Measurements from ENCODE around the gene CRK.

Gene CRK

GRCh38 chr17:1386265-1386664 is 69.8 kb downstream of the CRK start:
- Histone ChIP-seq H3K27me3 (replicated peaks; ENCODE audit: insufficient read depth, low read length) (no peaks in the 10 kb centered on the region), H3K27ac (ENCODE audit: low read length) (no peak overlapping the region), H3K4me1 (ENCODE audit: low read length) (peaks cover 35% of the 10 kb centered on the region), H3K4me3 (ENCODE audit: low read length) (no peak overlapping the region), H3F3A (ENCODE audit: insufficient read depth, low read length) (peaks cover 6% of the 10 kb centered on the region; the same call in 1 of the 2 replicates), H3K9me2 (replicated peaks; ENCODE audit: insufficient read depth, low read length) (no peaks in the 10 kb centered on the region), H3K9ac (ENCODE audit: low read length) (no peak overlapping the region), H4K20me1 (ENCODE audit: insufficient read depth, low read length) (peaks cover 90% of the 10 kb centered on the region), H2AFZ (ENCODE audit: low read length) (no peak overlapping the region), H3K4me2 (ENCODE audit: low read depth, low read length) (no peak overlapping the region), H3K79me2 (ENCODE audit: low read length) (peaks cover 100% of the 10 kb centered on the region), H3K9me3 (replicated peaks; ENCODE audit: insufficient read depth, low read length) (no peaks in the 10 kb centered on the region), H3K36me3 (replicated peaks; ENCODE audit: insufficient read depth, low read length) (no peaks in the 10 kb centered on the region)
- TF ChIP-seq CTCF (IDR thresholded peaks at IDR 0.05; ENCODE audit: low read length), result no peak
- no peak for TF ChIP-seq EZH2phosphoT487 (IDR thresholded peaks at IDR 0.05; ENCODE audit: low read length)
- no peak for TF ChIP-seq EZH2 (optimal IDR thresholded peaks at IDR 0.05; ENCODE audit: low read depth, low read length)
- DNase-seq, result no peak

- TF ChIP-seq EZH2 (optimal IDR thresholded peaks at IDR 0.05; ENCODE audit: low read depth, low read length) (no peak), EZH2phosphoT487 (IDR thresholded peaks at IDR 0.05; ENCODE audit: low read length) (no peak), CTCF (IDR thresholded peaks at IDR 0.05; ENCODE audit: low read length) (no peak)
- H3F3A ChIP-seq (ENCODE audit: insufficient read depth, low read length), result peaks cover 10% of the 10 kb centered on the region
- no peak overlapping the region for H2AFZ ChIP-seq (ENCODE audit: low read length)
- H3K27me3 ChIP-seq (replicated peaks; ENCODE audit: insufficient read depth, low read length), result no peaks in the 10 kb centered on the region
- no peak overlapping the region for H3K4me2 ChIP-seq (ENCODE audit: low read depth, low read length)
- H3K36me3 ChIP-seq (replicated peaks; ENCODE audit: insufficient read depth, low read length), result no peaks in the 10 kb centered on the region
- DNase-seq, result no peak
- no peaks in the 10 kb centered on the region for H3K9me2 ChIP-seq (replicated peaks; ENCODE audit: insufficient read depth, low read length)
- peaks cover 90% of the 10 kb centered on the region for H4K20me1 ChIP-seq (ENCODE audit: insufficient read depth, low read length)
- no peak overlapping the region for H3K9ac ChIP-seq (ENCODE audit: low read length)
- H3K9me3 ChIP-seq (replicated peaks; ENCODE audit: insufficient read depth, low read length), result no peaks in the 10 kb centered on the region
- peaks cover 33% of the 10 kb centered on the region for H3K4me1 ChIP-seq (ENCODE audit: low read length)
- peaks cover 100% of the 10 kb centered on the region for H3K79me2 ChIP-seq (ENCODE audit: low read length)
- no peak overlapping the region for H3K4me3 ChIP-seq (ENCODE audit: low read length)
- no peak overlapping the region for H3K27ac ChIP-seq (ENCODE audit: low read length)
These were observed 70.2 kb downstream of the CRK start for GRCh38 chr17:1385861-1386260.

- no peak overlapping the region for H3K9ac ChIP-seq (ENCODE audit: low read length)
- no peak for DNase-seq
- TF ChIP-seq EZH2phosphoT487 (IDR thresholded peaks at IDR 0.05; ENCODE audit: low read length) (no peak), CTCF (IDR thresholded peaks at IDR 0.05; ENCODE audit: low read length) (no peak), EZH2 (optimal IDR thresholded peaks at IDR 0.05; ENCODE audit: low read depth, low read length) (no peak)
- H2AFZ ChIP-seq (ENCODE audit: low read length), result no peak overlapping the region
- no peaks in the 10 kb centered on the region for H3K9me3 ChIP-seq (replicated peaks; ENCODE audit: insufficient read depth, low read length)
- no peak overlapping the region for H3K27ac ChIP-seq (ENCODE audit: low read length)
- peaks cover 37% of the 10 kb centered on the region for H3K4me1 ChIP-seq (ENCODE audit: low read length)
- H3K4me3 ChIP-seq (ENCODE audit: low read length), result no peak overlapping the region
- no peaks in the 10 kb centered on the region for H3K36me3 ChIP-seq (replicated peaks; ENCODE audit: insufficient read depth, low read length)
- H4K20me1 ChIP-seq (ENCODE audit: insufficient read depth, low read length), result peaks cover 87% of the 10 kb centered on the region
- H3K4me2 ChIP-seq (ENCODE audit: low read depth, low read length), result no peak overlapping the region
- peaks cover 100% of the 10 kb centered on the region for H3K79me2 ChIP-seq (ENCODE audit: low read length)
- no peaks in the 10 kb centered on the region for H3K9me2 ChIP-seq (replicated peaks; ENCODE audit: insufficient read depth, low read length)
- H3F3A ChIP-seq (ENCODE audit: insufficient read depth, low read length), result peaks cover 19% of the 10 kb centered on the region
- no peaks in the 10 kb centered on the region for H3K27me3 ChIP-seq (replicated peaks; ENCODE audit: insufficient read depth, low read length)
These were observed 71.1 kb downstream of the CRK start for GRCh38 chr17:1384905-1385435.

Data from MM.1S (cell line).